IPS DF 6.9 (cell line): ENCODE measurements around the gene BBS12.

Experiments
- DNase-seq: peaks from one replicate; pipeline ENCODE4 v3.0.0-alpha.2; 2013; ENCODE audit warnings: low read depth, low spot score
- H3K27ac ChIP-seq: one replicate; pipeline ENCODE4 v1.5.1; 2013; ENCODE audit warnings: low read length, control low read depth
- H3K27me3 ChIP-seq: 2 replicates; pipeline ENCODE4 v1.6.1; 2013; ENCODE audit warnings: mild to moderate bottlenecking, low read length; ENCODE audit not compliant: control insufficient read depth, insufficient read depth
- H3K36me3 ChIP-seq: 2 replicates; pipeline ENCODE4 v1.6.1; 2013; ENCODE audit warnings: low read length; ENCODE audit not compliant: control insufficient read depth, insufficient read depth
- H3K4me1 ChIP-seq: 2 replicates; pipeline ENCODE4 v1.6.1; 2013; ENCODE audit warnings: low read length; ENCODE audit not compliant: control insufficient read depth, insufficient read depth
- H3K4me3 ChIP-seq: 2 replicates; pipeline ENCODE4 v1.5.1; 2013; ENCODE audit warnings: mild to moderate bottlenecking, low read length
- H3K9me3 ChIP-seq: 2 replicates; pipeline ENCODE4 v1.6.1; 2013; ENCODE audit warnings: low read length, inconsistent platforms; ENCODE audit not compliant: control insufficient read depth, insufficient read depth
- WGBS: extraction: QIAGEN DNeasy Blood & Tissue Kit; methylation state at CpG from one replicate; pipeline ENCODE4 v1.1.7; 2013; ENCODE audit warnings: mixed read lengths, missing lambda C conversion rate; ENCODE audit not compliant: insufficient read length, insufficient coverage; 5-methylcytosine and 5-hydroxymethylcytosine counted together

Gene BBS12

GRCh38 chr4:122764821-122765215, 32.3 kb downstream of the BBS12 start:
- no peaks in the 10 kb centered on the region for H3K9me3 ChIP-seq
- no CpG with 5 or more reads among the region's 1 CpG for WGBS
- no peak overlapping the region for H3K4me3 ChIP-seq
- no peak for DNase-seq
- H3K27me3 ChIP-seq: no peaks in the 10 kb centered on the region
- H3K36me3 ChIP-seq: no peaks in the 10 kb centered on the region
- H3K27ac ChIP-seq: no peak overlapping the region
- no peaks in the 10 kb centered on the region for H3K4me1 ChIP-seq

DNA sequence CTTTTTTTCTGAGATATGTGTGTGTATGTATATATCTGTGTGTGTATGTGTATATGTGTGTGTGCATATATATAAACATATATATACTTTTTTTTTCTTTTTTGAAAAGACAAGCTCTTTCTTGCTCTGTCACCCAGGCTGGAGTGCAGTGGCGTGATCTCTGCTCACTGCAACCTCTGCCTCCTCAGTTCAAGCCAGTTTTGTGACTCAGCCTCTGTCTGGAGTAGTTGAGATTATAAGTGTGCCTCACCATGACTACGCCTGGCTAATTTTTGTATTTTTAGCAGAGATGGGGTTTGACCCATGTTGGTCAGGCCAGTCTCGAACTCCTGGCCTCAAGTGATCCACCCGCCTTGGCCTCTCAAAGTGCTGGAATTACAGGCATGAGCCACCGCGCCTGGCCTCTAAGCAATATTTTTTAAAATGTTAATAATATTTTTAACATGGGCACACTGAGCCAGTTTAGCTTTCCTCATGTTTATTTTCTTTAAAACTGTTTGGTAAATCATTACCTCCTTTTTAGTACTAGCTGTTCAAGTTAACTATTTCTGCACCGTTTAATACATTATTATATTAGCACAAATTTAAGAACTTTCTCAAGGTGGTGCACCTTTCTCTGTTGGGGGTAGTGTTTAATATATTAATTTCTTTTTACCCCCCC, 33.3 kb downstream of the BBS12 start:
- no peak for DNase-seq
- no CpG with 5 or more reads among the region's 7 CpGs for WGBS
- Histone ChIP-seq H3K4me1 (no peaks in the 10 kb centered on the region), H3K9me3 (no peaks in the 10 kb centered on the region), H3K4me3 (no peak overlapping the region), H3K27ac (no peak overlapping the region), H3K27me3 (no peaks in the 10 kb centered on the region), H3K36me3 (no peaks in the 10 kb centered on the region)

DNA sequence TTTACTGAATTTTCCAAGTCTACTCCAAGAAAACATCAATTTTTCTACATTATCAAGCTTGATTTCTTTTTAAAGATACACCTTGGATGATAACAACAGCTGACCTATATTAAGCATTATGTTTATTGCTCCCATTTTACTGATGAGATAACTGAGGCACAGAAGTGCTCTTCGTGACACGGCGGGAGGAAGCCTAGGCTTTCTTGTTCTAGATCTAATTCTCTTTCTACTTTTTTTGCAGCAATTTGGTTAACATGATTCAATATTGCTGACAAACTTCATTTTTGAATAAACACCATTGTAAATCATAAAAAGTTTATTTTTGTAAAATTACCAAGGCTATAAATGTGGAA, 33.8 kb downstream of the BBS12 start:
- Histone ChIP-seq H3K27ac (no peak overlapping the region), H3K36me3 (no peaks in the 10 kb centered on the region), H3K4me3 (no peak overlapping the region), H3K9me3 (no peaks in the 10 kb centered on the region), H3K27me3 (no peaks in the 10 kb centered on the region), H3K4me1 (no peaks in the 10 kb centered on the region)
- no CpG with 5 or more reads among the region's 3 CpGs for WGBS
- no peak for DNase-seq

- H3K9me3 ChIP-seq: no peaks in the 10 kb centered on the region
- H3K36me3 ChIP-seq: no peaks in the 10 kb centered on the region
- H3K4me1 ChIP-seq: no peaks in the 10 kb centered on the region
- DNase-seq: no peak
- H3K4me3 ChIP-seq: no peak overlapping the region
- H3K27me3 ChIP-seq: no peaks in the 10 kb centered on the region
- no CpG with 5 or more reads among the region's 2 CpGs for WGBS
- H3K27ac ChIP-seq: no peak overlapping the region
These were observed 34.4 kb downstream of the BBS12 start for GRCh38 chr4:122766950-122767349.

- Histone ChIP-seq H3K4me1 (peaks cover 3% of the 10 kb centered on the region; the same call in 1 of the 2 replicates), H3K27me3 (no peaks in the 10 kb centered on the region), H3K36me3 (no peaks in the 10 kb centered on the region), H3K9me3 (no peaks in the 10 kb centered on the region), H3K4me3 (no peak overlapping the region), H3K27ac (no peak overlapping the region)
- no peak for DNase-seq
- WGBS: no CpG with 5 or more reads among the region's 1 CpG
These were observed 39.2 kb downstream of the BBS12 start for GRCh38 chr4:122771724-122772123.

GRCh38 chr4:122772311-122772710, 39.8 kb downstream of the BBS12 start:
- Histone ChIP-seq H3K27me3 (no peaks in the 10 kb centered on the region), H3K4me1 (peaks cover 3% of the 10 kb centered on the region; the same call in 1 of the 2 replicates), H3K27ac (no peak overlapping the region), H3K4me3 (no peak overlapping the region), H3K9me3 (no peaks in the 10 kb centered on the region), H3K36me3 (no peaks in the 10 kb centered on the region)
- no peak for DNase-seq
- WGBS: no CpG with 5 or more reads among the region's 6 CpGs

DNA sequence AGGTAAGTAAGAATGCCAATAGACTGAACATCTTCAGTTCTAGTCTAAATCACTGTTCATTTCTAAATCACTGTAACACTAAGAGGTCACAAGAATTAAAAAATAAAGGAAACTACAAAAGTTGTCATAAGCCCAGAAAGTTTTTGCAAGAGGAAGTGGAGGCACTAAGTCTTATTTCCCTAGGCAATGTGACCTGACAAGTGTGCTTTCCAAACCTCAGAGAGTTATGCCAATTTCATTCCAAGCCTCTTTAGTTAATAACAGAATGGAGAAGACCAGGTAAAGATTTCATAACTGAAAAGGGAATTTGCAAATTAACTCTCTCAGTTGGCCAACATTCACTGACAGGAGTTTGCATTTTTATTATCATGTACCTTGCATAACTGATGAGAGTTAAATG, 40.5 kb downstream of the BBS12 start:
- Histone ChIP-seq H3K36me3 (no peaks in the 10 kb centered on the region), H3K4me1 (peaks cover 3% of the 10 kb centered on the region; the same call in 1 of the 2 replicates), H3K4me3 (no peak overlapping the region), H3K9me3 (no peaks in the 10 kb centered on the region), H3K27me3 (no peaks in the 10 kb centered on the region), H3K27ac (no peak overlapping the region)
- no peak for DNase-seq

GRCh38 chr4:122775039-122775438, 42.5 kb downstream of the BBS12 start:
- H3K27me3 ChIP-seq: no peaks in the 10 kb centered on the region
- H3K4me3 ChIP-seq: no peak overlapping the region
- H3K9me3 ChIP-seq: no peaks in the 10 kb centered on the region
- H3K4me1 ChIP-seq: peaks cover 3% of the 10 kb centered on the region; the same call in 1 of the 2 replicates
- WGBS: no CpG with 5 or more reads among the region's 3 CpGs
- no peak overlapping the region for H3K27ac ChIP-seq
- no peak for DNase-seq
- H3K36me3 ChIP-seq: no peaks in the 10 kb centered on the region

DNA sequence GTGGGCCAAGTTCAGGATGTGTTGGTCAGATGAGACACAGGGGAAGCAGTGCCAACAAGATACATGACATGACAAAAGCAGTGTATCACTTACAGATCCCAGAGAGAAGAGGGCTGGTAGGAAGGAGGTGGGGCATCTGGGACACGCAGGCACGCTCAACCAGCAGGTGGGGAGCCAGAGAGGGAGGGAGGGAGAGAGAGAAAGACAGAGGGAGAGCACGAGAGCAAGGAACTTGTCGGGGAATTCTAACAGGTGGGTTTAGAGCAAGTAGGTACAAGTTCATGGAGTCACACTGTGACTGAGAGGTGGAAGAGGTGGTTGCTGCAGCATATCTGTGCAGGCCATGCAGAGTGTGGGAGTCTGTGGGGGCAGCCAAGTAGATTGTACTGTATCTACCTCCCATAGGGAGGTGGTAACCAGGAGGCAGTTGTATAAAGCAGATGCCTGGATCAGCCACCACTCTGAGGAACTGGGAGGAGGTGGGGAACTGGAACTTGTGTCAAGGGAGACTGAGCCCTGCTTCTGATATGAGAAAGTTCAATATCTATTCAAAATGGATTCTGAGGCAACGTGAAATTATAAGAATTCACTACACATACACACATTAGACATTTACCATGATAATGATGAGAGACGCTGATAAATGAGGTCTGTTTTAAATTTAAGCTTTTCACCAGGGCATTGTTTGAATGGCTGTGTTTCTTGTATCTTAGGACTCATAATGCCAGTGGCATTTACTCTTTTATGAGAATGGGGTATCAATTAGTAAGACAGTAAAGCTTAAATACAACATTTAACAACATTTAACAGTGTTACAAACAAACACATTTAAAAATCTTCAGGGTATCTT, 43.7 kb downstream of the BBS12 start:
- Histone ChIP-seq H3K27me3 (no peaks in the 10 kb centered on the region), H3K4me3 (no peak overlapping the region), H3K9me3 (no peaks in the 10 kb centered on the region), H3K4me1 (peaks cover 3% of the 10 kb centered on the region; the same call in 1 of the 2 replicates), H3K36me3 (no peaks in the 10 kb centered on the region), H3K27ac (no peak overlapping the region)
- no peak for DNase-seq
- no CpG with 5 or more reads among the region's 6 CpGs for WGBS

GRCh38 chr4:122776916-122777315, 44.4 kb downstream of the BBS12 start:
- no peaks in the 10 kb centered on the region for H3K36me3 ChIP-seq
- peaks cover 3% of the 10 kb centered on the region; the same call in 1 of the 2 replicates for H3K4me1 ChIP-seq
- no peak for DNase-seq
- H3K27ac ChIP-seq: no peak overlapping the region
- no peaks in the 10 kb centered on the region for H3K27me3 ChIP-seq
- H3K4me3 ChIP-seq: no peak overlapping the region
- WGBS: no CpG with 5 or more reads among the region's 4 CpGs
- no peaks in the 10 kb centered on the region for H3K9me3 ChIP-seq
